B cell (primary cell): ENCODE data around the gene DUSP16.

ENCODE experiments used
- CTCF ChIP-seq: fragments of 200-600 bp; IDR thresholded peaks from one replicate; pipeline ENCODE4 v1.8.0; 2022; ENCODE audit warnings: antibody characterized with exemption, mild to moderate bottlenecking
- EZH2 ChIP-seq: IDR thresholded peaks from 2 replicates; pipeline ENCODE4 v1.6.1; 2012; ENCODE audit warnings: borderline replicate concordance, low read depth, mild to moderate bottlenecking, moderate library complexity, low read length; ENCODE audit not compliant: insufficient read depth, poor library complexity, severe bottlenecking

- TF ChIP-seq CTCF (no peak), EZH2 (no peak)
Observed at GRCh38 chr12:12499909-12500604, 62.6 kb downstream of the DUSP16 start.
